Osteoblast (primary cell): ENCODE measurements around the gene ANK3. TPM values are rescaled to one million over a fixed set of nuclear protein-coding genes. Genes with fewer than 3 reads are reported as not detected.

ENCODE experiments used
- DNase-seq: peaks from one replicate; pipeline ENCODE4 v3.0.0; 2011; ENCODE audit warnings: low spot score, mixed read lengths; ENCODE audit not compliant: insufficient read length; ENCODE audit errors: missing footprints
- H2AFZ ChIP-seq: 2 replicates; pipeline ENCODE4 v1.6.0; 2011; ENCODE audit warnings: mild to moderate bottlenecking, low read length
- H3K27ac ChIP-seq: 2 replicates; pipeline ENCODE4 v1.5.1; 2011; ENCODE audit warnings: mild to moderate bottlenecking, low read depth, low read length, moderate library complexity
- H3K27me3 ChIP-seq: 2 replicates; pipeline ENCODE4 v1.6.0; 2012; ENCODE audit warnings: mild to moderate bottlenecking, control low read depth, inconsistent platforms, low read length, moderate library complexity; ENCODE audit not compliant: insufficient read depth
- H3K36me3 ChIP-seq: 2 replicates; pipeline ENCODE4 v1.5.1; 2011; ENCODE audit warnings: mild to moderate bottlenecking, low read length, control low read depth, moderate library complexity; ENCODE audit not compliant: insufficient read depth
- H3K4me1 ChIP-seq: 2 replicates; pipeline ENCODE4 v1.5.1; 2011; ENCODE audit warnings: mild to moderate bottlenecking, low read length, control low read depth, moderate library complexity; ENCODE audit not compliant: insufficient read depth
- H3K4me2 ChIP-seq: 2 replicates; pipeline ENCODE4 v1.6.0; 2011; ENCODE audit warnings: mild to moderate bottlenecking, low read length; ENCODE audit not compliant: insufficient read depth
- H3K4me3 ChIP-seq: fragments of 200-600 bp; sonication (generic); 3 replicates; pipeline ENCODE4 v1.5.1; 2012; ENCODE audit warnings: mild to moderate bottlenecking, low read length, inconsistent platforms; ENCODE audit not compliant: insufficient read depth
- H3K79me2 ChIP-seq: 2 replicates; pipeline ENCODE4 v1.6.0; 2012; ENCODE audit warnings: mild to moderate bottlenecking, low read length, control low read depth, inconsistent platforms; ENCODE audit not compliant: insufficient read depth
- H3K9me3 ChIP-seq: 2 replicates; pipeline ENCODE4 v1.5.1; 2011; ENCODE audit warnings: low read depth, low read length, control low read depth
- H4K20me1 ChIP-seq: 2 replicates; pipeline ENCODE4 v1.6.0; 2012; ENCODE audit warnings: mild to moderate bottlenecking, low read length, control low read depth; ENCODE audit not compliant: insufficient read depth
- CTCF ChIP-seq: IDR thresholded peaks from 2 replicates; pipeline ENCODE4 v1.5.1; 2011; ENCODE audit warnings: mild to moderate bottlenecking, low read depth, low read length, moderate library complexity; ENCODE audit errors: extremely low read depth
- total RNA-seq: library from RNA; depleted of rRNA; stranded (reverse); fragments of >200 nt; gene quantifications from 2 replicates; pipeline ENCODE4 v1.2.3, GENCODE V29; 2012

Gene ANK3
- total RNA-seq, 1 donor = 44.5 TPM

- no peak overlapping the region for H3K4me2 ChIP-seq
- H3K79me2 ChIP-seq = no peaks in the 10 kb centered on the region
- H3K36me3 ChIP-seq = no peaks in the 10 kb centered on the region
- H3K27ac ChIP-seq = no peak overlapping the region
- no peaks in the 10 kb centered on the region for H3K27me3 ChIP-seq
- no peak for DNase-seq
- no peak for TF ChIP-seq CTCF
- H3K4me3 ChIP-seq = no peak overlapping the region
- H3K9me3 ChIP-seq = no peaks in the 10 kb centered on the region
- H4K20me1 ChIP-seq = no peaks in the 10 kb centered on the region
- peaks cover 35% of the 10 kb centered on the region for H3K4me1 ChIP-seq
- no peak overlapping the region for H2AFZ ChIP-seq
Measured at GRCh38 chr10:60309891-60310290, 79.8 kb downstream of the ANK3 start.

- no peak for DNase-seq
Measured at GRCh38 chr10:60309371-60309770, 80.3 kb downstream of the ANK3 start.

GRCh38 chr10:60305380-60305892 lies 84.2 kb downstream of the ANK3 start:
- DNase-seq = peak; percentile 73
- TF ChIP-seq CTCF = no peak
- peak overlapping the region; percentile 47 for H3K4me2 ChIP-seq
- no peaks in the 10 kb centered on the region for H3K9me3 ChIP-seq
- peak overlapping the region; percentile 76 for H2AFZ ChIP-seq
- H3K27ac ChIP-seq = peak overlapping the region; percentile 64
- H3K79me2 ChIP-seq = no peaks in the 10 kb centered on the region
- no peaks in the 10 kb centered on the region for H3K27me3 ChIP-seq
- H3K4me3 ChIP-seq = no peak overlapping the region
- H4K20me1 ChIP-seq = no peaks in the 10 kb centered on the region
- H3K4me1 ChIP-seq = peaks cover 20% of the 10 kb centered on the region
- H3K36me3 ChIP-seq = no peaks in the 10 kb centered on the region

More at GRCh38 chr10:60309371-60309770, 80.3 kb downstream of the ANK3 start:
- Histone ChIP-seq H3K36me3 (no peaks in the 10 kb centered on the region), H2AFZ (no peak overlapping the region), H3K27ac (no peak overlapping the region), H3K4me1 (peaks cover 34% of the 10 kb centered on the region), H3K27me3 (no peaks in the 10 kb centered on the region), H3K9me3 (no peaks in the 10 kb centered on the region), H3K79me2 (no peaks in the 10 kb centered on the region), H4K20me1 (no peaks in the 10 kb centered on the region), H3K4me3 (no peak overlapping the region), H3K4me2 (no peak overlapping the region)
- no peak for TF ChIP-seq CTCF

GRCh38 chr10:60304829-60305379 lies 84.8 kb downstream of the ANK3 start:
- H3K27ac ChIP-seq = peak overlapping the region; percentile 64
- no peak for DNase-seq
- H3K9me3 ChIP-seq = no peaks in the 10 kb centered on the region
- TF ChIP-seq CTCF = no peak
- H2AFZ ChIP-seq = peak overlapping the region; percentile 76
- H3K4me2 ChIP-seq = peak overlapping the region; percentile 47
- H4K20me1 ChIP-seq = no peaks in the 10 kb centered on the region
- H3K27me3 ChIP-seq = no peaks in the 10 kb centered on the region
- H3K79me2 ChIP-seq = no peaks in the 10 kb centered on the region
- H3K4me3 ChIP-seq = no peak overlapping the region
- H3K4me1 ChIP-seq = peaks cover 25% of the 10 kb centered on the region
- H3K36me3 ChIP-seq = no peaks in the 10 kb centered on the region
